CD4-positive, CD25-positive, alpha-beta regulatory T cell (primary cell): Measurements from ENCODE around the gene HTD2. TPM values are rescaled to one million over a fixed set of nuclear protein-coding genes. Genes with fewer than 3 reads are reported as not detected.
"Not testable (repeated sequence)": the region's sequence is repeated elsewhere in the genome, so short reads cannot be mapped to it uniquely, and the experiment has no call there.

Experiments used
- ATAC-seq, 2 donors: fragments of 150-1000 bp; cut with Tn5 transposase; one replicate each; pipeline ENCODE4 v1.10.0; 2021; ENCODE audit warnings: low read depth in 2 of 2, moderate number of reproducible peaks in 2 of 2, moderate library complexity in 1 of 2
- DNase-seq, 3 donors: peaks; one replicate each; pipeline versions ENCODE4 v3.0.0 to v3.0.0-alpha.2; 2012 to 2022; ENCODE audit warnings: mixed read lengths in 1 of 3
- H3K27ac ChIP-seq: one replicate; pipeline ENCODE4 v1.7.0; 2013; ENCODE audit warnings: mild to moderate bottlenecking, low read length; ENCODE audit not compliant: insufficient read depth, poor library complexity, severe bottlenecking
- H3K27me3 ChIP-seq: one replicate; pipeline ENCODE4 v1.7.0; 2013; ENCODE audit warnings: low read length; ENCODE audit not compliant: control insufficient read depth, insufficient read depth
- H3K36me3 ChIP-seq: one replicate; pipeline ENCODE4 v1.7.0; 2013; ENCODE audit warnings: mild to moderate bottlenecking, low read length, moderate library complexity; ENCODE audit not compliant: control insufficient read depth, insufficient read depth
- H3K4me1 ChIP-seq: 2 replicates; pipeline ENCODE4 v1.7.0; 2013; ENCODE audit warnings: mild to moderate bottlenecking, low read length; ENCODE audit not compliant: insufficient read depth, control insufficient read depth, poor library complexity, severe bottlenecking
- H3K4me3 ChIP-seq: one replicate; pipeline ENCODE4 v1.7.0; 2013; ENCODE audit warnings: low read depth, mild to moderate bottlenecking, low read length, moderate library complexity
- H3K9me3 ChIP-seq, 2 experiments: 1 replicate in 1 of 2; 2 replicates in 1 of 2; pipeline ENCODE4 v1.7.0; 2013; ENCODE audit warnings: low read length in 2 of 2, mild to moderate bottlenecking in 1 of 2, moderate library complexity in 1 of 2; ENCODE audit not compliant: control insufficient read depth in 2 of 2
- H3K27ac Mint-ChIP-seq, 3 donors: one replicate each; pipeline ENCODE4 v1.8.0; 2020 to 2022; ENCODE audit warnings: mild to moderate bottlenecking in 3 of 3, mixed read lengths in 3 of 3, moderate library complexity in 2 of 3
- H3K27me3 Mint-ChIP-seq: one replicate; pipeline ENCODE4 v1.8.0; 2022; ENCODE audit warnings: mild to moderate bottlenecking, mixed read lengths
- H3K36me3 Mint-ChIP-seq: one replicate; pipeline ENCODE4 v1.8.0; 2020; ENCODE audit warnings: mixed read lengths
- H3K4me1 Mint-ChIP-seq, 4 donors: one replicate each; pipeline ENCODE4 v1.8.0; 2020 to 2022; ENCODE audit warnings: mixed read lengths in 4 of 4, mild to moderate bottlenecking in 1 of 4
- H3K4me3 Mint-ChIP-seq, 4 donors: one replicate each; pipeline ENCODE4 v1.8.0; 2020 to 2022; ENCODE audit warnings: mild to moderate bottlenecking in 4 of 4, mixed read lengths in 4 of 4, moderate library complexity in 3 of 4
- H3K9me3 Mint-ChIP-seq, 7 donors: one replicate each; pipeline ENCODE4 v1.8.0; 2020 to 2022; ENCODE audit warnings: mixed read lengths in 7 of 7, mild to moderate bottlenecking in 3 of 7, moderate library complexity in 2 of 7
- polyA plus RNA-seq, 4 donors: library from polyadenylated mRNA; unstranded; fragments of 300-500 nt; fragmentation: Illumina TruSeq; gene quantifications; one replicate each; pipeline ENCODE4 v1.2.3, GENCODE V29; 2021
- total RNA-seq: library from RNA; stranded (reverse); gene quantifications from one replicate; pipeline ENCODE4 v1.2.3, GENCODE V29; 2022

The HTD2 gene
- total RNA-seq, result 9.7 TPM
- polyA plus RNA-seq, result 10 to 100 TPM; 14.6 to 29.5 (median 22.9) TPM

- peak within 1 kb of the TSS; percentile 96 to 99 (median 98) for H3K4me3 Mint-ChIP-seq
- peaks cover 0 to 3% (median 1%) of the 10 kb centered on the region in 7 donors for H3K9me3 Mint-ChIP-seq
- peaks cover 11 to 54% (median 25%) of the 10 kb centered on the region in 4 donors for H3K4me1 Mint-ChIP-seq
Measured at GRCh38 chr3:58305882-58306711, at the start of gene HTD2, which contains the start of gene RPP14. HTD2 (plus strand) TSS chr3:58306520; CDS start chr3:58317614, 11,094 bp downstream. RPP14 (plus strand) TSS chr3:58306245; CDS start chr3:58310330, 4,085 bp downstream.

GRCh38 chr3:58258392-58259055, 47.8 kb upstream of the HTD2 start:
- no peak for ATAC-seq
- Histone ChIP-seq H3K36me3 (no peaks in the 10 kb centered on the region), H3K4me1 (no peaks in the 10 kb centered on the region), H3K4me3 (no peak overlapping the region), H3K27ac (no peak overlapping the region), H3K27me3 (no peaks in the 10 kb centered on the region), H3K9me3 (no peaks in the 10 kb centered on the region)
- H3K27ac Mint-ChIP-seq, result no peak overlapping the region
- DNase-seq, result no peak
- H3K27me3 Mint-ChIP-seq, result no peaks in the 10 kb centered on the region
- H3K4me1 Mint-ChIP-seq, result peaks cover 0 to 11% (median 2%) of the 10 kb centered on the region in 4 donors
- H3K9me3 Mint-ChIP-seq, result peaks cover 0 to 1% (median 0%) of the 10 kb centered on the region in 7 donors
- no peak overlapping the region for H3K4me3 Mint-ChIP-seq
- H3K36me3 Mint-ChIP-seq, result peaks cover 30% of the 10 kb centered on the region

More at GRCh38 chr3:58305882-58306711, at the start of gene HTD2, which contains the start of gene RPP14:
- Histone ChIP-seq H3K36me3 (peaks cover 4% of the 10 kb centered on the region), H3K9me3 (peaks cover 8% of the 10 kb centered on the region in 2 experiments), H3K4me1 (peaks cover 29% of the 10 kb centered on the region), H3K27ac (peak within 1 kb of the TSS; percentile 97), H3K27me3 (peaks cover 8% of the 10 kb centered on the region), H3K4me3 (peak within 1 kb of the TSS; percentile 96)
- ATAC-seq (peak; percentile 90 to 94), DNase-seq (peak; percentile 96 to 99 (median 99))
- H3K36me3 Mint-ChIP-seq, result peaks cover 7% of the 10 kb centered on the region
- peaks cover 30% of the 10 kb centered on the region for H3K27me3 Mint-ChIP-seq
- H3K27ac Mint-ChIP-seq, result peak within 1 kb of the TSS; percentile 97 to 100 (median 99)

GRCh38 chr3:58260261-58260731, 46.0 kb upstream of the HTD2 start:
- Mint-ChIP-seq H3K27ac (no peak overlapping the region), H3K4me1 (peaks cover 0 to 11% (median 2%) of the 10 kb centered on the region in 4 donors), H3K4me3 (no peak overlapping the region), H3K36me3 (peaks cover 27% of the 10 kb centered on the region), H3K9me3 (peaks cover 0 to 1% (median 0%) of the 10 kb centered on the region in 7 donors), H3K27me3 (no peaks in the 10 kb centered on the region)
- H3K27me3 ChIP-seq, result no peaks in the 10 kb centered on the region
- no peak overlapping the region for H3K27ac ChIP-seq
- no peaks in the 10 kb centered on the region for H3K4me1 ChIP-seq
- DNase-seq (peak in 1 of 3 donors; percentile 46), ATAC-seq (peak in 1 of 2 donors; percentile 66)
- no peaks in the 10 kb centered on the region for H3K36me3 ChIP-seq
- no peaks in the 10 kb centered on the region for H3K9me3 ChIP-seq
- no peak overlapping the region for H3K4me3 ChIP-seq

- ATAC-seq, result no peak
- Histone ChIP-seq H3K4me1 (no peaks in the 10 kb centered on the region), H3K4me3 (no peak overlapping the region), H3K27ac (no peak overlapping the region), H3K36me3 (no peaks in the 10 kb centered on the region), H3K27me3 (no peaks in the 10 kb centered on the region), H3K9me3 (no peaks in the 10 kb centered on the region)
- Mint-ChIP-seq H3K36me3 (peaks cover 27% of the 10 kb centered on the region), H3K27me3 (no peaks in the 10 kb centered on the region), H3K4me3 (no peak overlapping the region), H3K9me3 (peaks cover 0 to 1% (median 0%) of the 10 kb centered on the region in 7 donors), H3K27ac (no peak overlapping the region), H3K4me1 (peaks cover 0 to 11% (median 2%) of the 10 kb centered on the region in 4 donors)
- DNase-seq, result no peak
Measured at GRCh38 chr3:58260733-58261132, 45.6 kb upstream of the HTD2 start.

- Mint-ChIP-seq H3K9me3 (no peaks in the 10 kb centered on the region), H3K4me1 (peaks cover 0 to 4% (median 2%) of the 10 kb centered on the region in 4 donors), H3K36me3 (peaks cover 26% of the 10 kb centered on the region), H3K4me3 (no peak overlapping the region), H3K27ac (peak overlapping the region in 1 of 3 donors; percentile 60), H3K27me3 (no peaks in the 10 kb centered on the region)
- no peak for DNase-seq
- Histone ChIP-seq H3K27me3 (no peaks in the 10 kb centered on the region), H3K36me3 (no peaks in the 10 kb centered on the region), H3K4me3 (no peak overlapping the region), H3K27ac (no peak overlapping the region), H3K4me1 (no peaks in the 10 kb centered on the region), H3K9me3 (no peaks in the 10 kb centered on the region)
- ATAC-seq, result no peak
Measured at GRCh38 chr3:58261954-58262666, 44.2 kb upstream of the HTD2 start.

GRCh38 chr3:58266577-58266976, 39.7 kb upstream of the HTD2 start:
- Mint-ChIP-seq H3K4me1 (peaks cover 0 to 6% (median 0%) of the 10 kb centered on the region in 4 donors), H3K9me3 (no peaks in the 10 kb centered on the region), H3K27ac (no peak overlapping the region), H3K27me3 (no peaks in the 10 kb centered on the region), H3K4me3 (no peak overlapping the region), H3K36me3 (peaks cover 28% of the 10 kb centered on the region)
- Histone ChIP-seq H3K4me3 (no peak overlapping the region), H3K4me1 (no peaks in the 10 kb centered on the region), H3K27ac (no peak overlapping the region), H3K27me3 (no peaks in the 10 kb centered on the region), H3K9me3 (no peaks in the 10 kb centered on the region), H3K36me3 (no peaks in the 10 kb centered on the region)
- DNase-seq (no peak), ATAC-seq (no peak)

- H3K4me1 Mint-ChIP-seq, H3K9me3 ChIP-seq, ATAC-seq, H3K9me3 Mint-ChIP-seq, H3K27me3 ChIP-seq, H3K27ac ChIP-seq, DNase-seq, H3K4me3 Mint-ChIP-seq, H3K27ac Mint-ChIP-seq, H3K4me3 ChIP-seq, H3K27me3 Mint-ChIP-seq, H3K36me3 ChIP-seq, H3K4me1 ChIP-seq: not testable (repeated sequence)
- H3K36me3 Mint-ChIP-seq, result peaks cover 28% of the 10 kb centered on the region
Measured at GRCh38 chr3:58267543-58267942, 38.8 kb upstream of the HTD2 start.
